ENCODE results near the gene SMCHD1.

DNA sequence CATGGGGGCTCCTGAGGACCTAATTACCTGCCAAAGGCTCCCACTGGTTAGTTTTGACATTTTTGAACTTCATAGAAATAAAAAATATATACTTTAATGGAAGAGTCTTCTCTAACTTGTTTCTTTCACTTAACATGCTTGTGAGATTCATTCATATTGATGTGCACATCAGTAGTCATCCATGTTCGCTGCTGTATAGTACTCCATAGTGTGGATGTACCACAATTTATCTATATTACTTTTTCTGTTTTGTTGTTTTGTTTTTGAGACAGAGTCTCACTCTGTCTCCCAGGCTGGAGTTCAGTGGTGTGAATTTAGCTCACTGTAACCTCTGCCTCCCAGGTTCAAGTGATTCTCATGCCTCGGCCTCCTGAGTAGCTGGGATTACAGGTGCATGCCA lies 168.4 kb downstream of the SMCHD1 start:
- TF ChIP-seq, protein P1, sequence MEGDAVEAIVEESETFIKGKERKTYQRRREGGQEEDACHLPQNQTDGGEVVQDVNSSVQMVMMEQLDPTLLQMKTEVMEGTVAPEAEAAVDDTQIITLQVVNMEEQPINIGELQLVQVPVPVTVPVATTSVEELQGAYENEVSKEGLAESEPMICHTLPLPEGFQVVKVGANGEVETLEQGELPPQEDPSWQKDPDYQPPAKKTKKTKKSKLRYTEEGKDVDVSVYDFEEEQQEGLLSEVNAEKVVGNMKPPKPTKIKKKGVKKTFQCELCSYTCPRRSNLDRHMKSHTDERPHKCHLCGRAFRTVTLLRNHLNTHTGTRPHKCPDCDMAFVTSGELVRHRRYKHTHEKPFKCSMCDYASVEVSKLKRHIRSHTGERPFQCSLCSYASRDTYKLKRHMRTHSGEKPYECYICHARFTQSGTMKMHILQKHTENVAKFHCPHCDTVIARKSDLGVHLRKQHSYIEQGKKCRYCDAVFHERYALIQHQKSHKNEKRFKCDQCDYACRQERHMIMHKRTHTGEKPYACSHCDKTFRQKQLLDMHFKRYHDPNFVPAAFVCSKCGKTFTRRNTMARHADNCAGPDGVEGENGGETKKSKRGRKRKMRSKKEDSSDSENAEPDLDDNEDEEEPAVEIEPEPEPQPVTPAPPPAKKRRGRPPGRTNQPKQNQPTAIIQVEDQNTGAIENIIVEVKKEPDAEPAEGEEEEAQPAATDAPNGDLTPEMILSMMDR (IDR thresholded peaks at IDR 0.05): no peak
- no peak for TF ChIP-seq POLR2A (IDR thresholded peaks at IDR 0.05)

Data from breast epithelium (tissue), 3 donors.